GM19240 (cell line): ENCODE data around the gene CDON.

Source experiments
- DNase-seq: peaks from one replicate; pipeline ENCODE4 v3.0.0; 2011; ENCODE audit warnings: low spot score; ENCODE audit not compliant: insufficient read length

CDON gene

DNA sequence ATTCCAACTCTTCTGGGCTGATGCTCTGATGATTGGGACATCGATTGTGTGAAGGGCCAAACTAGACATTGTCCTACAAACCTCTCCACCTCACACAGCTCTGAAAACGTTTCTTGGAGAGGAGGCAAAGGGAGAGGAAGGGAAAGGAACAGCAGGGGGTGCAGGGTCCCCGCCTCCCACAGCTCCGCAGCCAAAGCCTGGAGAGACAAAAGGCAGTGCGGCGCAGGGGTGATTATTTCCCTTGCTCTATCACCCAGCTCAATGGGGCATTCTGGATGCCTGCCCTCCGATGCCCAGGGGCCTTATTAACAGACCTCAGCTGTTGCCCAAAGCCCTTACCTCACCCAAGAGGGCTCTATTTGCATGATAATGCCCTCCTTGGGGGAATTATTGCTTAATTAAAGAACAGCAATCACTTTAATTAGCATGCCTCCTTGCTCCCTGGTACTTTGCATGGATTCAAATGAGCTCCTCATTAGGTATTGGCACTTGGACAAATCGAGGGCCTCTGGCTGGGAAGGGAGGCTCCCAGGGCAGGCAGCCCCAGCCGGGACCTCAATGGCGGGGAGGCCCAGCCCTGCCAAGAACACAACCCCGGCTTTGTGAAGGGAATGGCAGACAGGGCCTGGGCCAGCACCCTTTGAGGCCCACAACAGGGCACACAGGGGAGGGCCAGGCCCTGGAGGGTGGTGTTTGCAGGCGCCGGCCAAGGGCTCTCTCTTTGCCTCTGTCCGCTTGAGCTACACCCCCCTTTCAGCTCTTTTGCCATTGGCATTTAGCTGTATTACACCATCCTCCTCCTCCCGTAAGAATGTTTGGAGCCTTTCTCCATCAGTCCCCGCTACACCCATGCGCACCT lies 19.8 kb upstream of the CDON start:
- DNase-seq = no peak

DNA sequence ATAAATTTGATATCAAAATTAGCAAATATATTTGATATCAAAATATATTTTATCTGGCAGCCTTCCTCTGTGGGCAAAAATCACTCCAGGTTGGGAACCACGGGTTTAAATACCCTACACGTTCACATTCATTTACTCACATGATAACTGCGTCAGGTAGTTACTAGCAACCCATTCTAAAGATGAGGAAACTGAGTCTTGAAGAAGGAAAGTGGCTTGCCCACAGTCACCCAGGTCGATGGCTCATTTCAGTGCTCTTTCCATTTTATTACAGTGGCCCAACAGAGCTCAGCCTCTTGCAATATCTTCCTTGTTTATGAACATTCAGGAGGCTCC lies 19.2 kb upstream of the CDON start:
- no peak for DNase-seq

GRCh38 chr11:126080161-126080941 lies 17.7 kb upstream of the CDON start:
- no peak for DNase-seq

- no peak for DNase-seq
Observed at GRCh38 chr11:126079621-126080124, 17.0 kb upstream of the CDON start.

GRCh38 chr11:126076641-126077040 lies 14.0 kb upstream of the CDON start:
- DNase-seq = no peak

DNA sequence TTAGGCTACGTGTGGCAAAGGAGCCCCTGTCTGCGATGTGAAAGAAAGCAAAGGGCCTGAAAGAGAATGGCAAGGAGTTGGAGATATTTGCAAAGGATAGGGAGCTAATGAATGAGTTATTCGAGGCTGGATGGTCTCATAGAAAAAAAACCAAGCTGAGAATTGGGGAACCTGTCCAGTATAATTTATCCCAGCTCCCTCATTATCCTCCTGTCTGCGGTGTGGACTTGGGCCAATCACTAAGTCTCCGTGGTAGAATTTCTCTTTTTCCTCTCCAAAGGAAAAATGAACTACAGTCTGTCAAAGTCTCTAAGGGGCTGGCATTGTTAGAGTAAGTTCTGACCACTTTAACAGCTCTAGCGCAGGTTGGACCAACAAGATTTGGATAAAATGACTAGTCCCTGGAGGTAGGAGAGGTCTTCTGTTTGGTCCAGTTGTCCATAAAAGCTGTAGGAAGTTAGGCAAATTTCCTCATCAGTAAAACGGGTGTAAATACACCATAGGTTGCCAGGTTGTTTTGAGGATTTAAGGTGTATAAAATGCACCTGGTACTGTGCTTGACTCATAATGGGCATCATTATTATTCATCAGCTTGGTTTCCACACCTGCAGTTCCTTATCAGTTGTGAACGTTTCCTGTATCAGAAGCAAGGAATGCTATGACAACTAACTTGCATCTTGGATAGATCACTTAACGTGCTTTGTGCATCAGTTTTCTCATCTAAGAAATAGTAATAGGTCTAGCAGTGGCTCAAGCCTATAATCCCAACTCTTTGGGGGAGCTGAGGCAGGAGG lies 10.3 kb upstream of the CDON start:
- no peak for DNase-seq

DNA sequence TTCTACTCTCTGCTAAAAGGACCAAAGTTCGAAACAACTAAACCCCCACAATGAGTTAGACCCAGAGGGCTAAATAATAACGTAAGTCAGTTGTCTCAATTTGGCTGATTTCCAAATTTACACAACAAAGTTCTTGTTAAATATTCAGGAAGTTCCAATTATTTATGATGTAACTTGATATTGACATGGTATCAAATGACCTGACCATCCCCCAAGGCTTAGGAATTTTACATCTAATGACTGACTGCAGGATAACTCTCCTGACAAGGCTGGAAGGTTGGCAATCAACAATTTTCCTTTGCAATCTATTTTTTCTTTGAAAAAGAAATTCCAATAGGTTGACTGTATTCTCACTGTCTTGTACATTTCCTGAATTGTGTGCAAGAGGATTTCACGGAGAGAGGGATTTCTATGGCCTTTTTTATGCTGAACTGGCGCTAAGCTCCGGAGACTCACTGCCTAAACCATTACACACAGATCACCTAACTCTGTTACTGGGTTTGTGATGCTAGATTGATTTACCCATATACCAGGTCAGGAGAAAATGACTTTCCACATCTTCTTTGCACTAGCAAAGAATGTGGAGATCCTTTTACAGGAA lies 9.6 kb upstream of the CDON start:
- DNase-seq = no peak

DNA sequence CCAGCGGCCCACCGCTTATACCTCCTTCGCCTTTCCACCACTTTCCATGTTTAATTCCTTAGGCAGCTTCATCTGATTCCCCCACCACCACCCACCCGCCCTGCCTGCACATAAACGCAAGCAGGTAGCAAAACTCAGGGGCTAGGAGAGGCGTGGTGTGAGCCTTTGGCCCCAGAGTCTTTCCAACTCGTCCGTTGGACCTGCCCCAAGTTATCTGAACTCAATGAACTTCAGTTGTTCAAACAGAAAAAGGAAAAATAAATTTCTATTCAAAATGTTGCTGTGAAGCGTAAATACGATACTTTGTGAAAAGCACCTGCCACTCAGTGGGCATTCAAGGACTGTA lies 814 bp upstream of the CDON start:
- DNase-seq = peak; percentile 11

- no peak for DNase-seq
Observed at GRCh38 chr11:126061707-126062678, 673 bp downstream of the CDON start.

DNA sequence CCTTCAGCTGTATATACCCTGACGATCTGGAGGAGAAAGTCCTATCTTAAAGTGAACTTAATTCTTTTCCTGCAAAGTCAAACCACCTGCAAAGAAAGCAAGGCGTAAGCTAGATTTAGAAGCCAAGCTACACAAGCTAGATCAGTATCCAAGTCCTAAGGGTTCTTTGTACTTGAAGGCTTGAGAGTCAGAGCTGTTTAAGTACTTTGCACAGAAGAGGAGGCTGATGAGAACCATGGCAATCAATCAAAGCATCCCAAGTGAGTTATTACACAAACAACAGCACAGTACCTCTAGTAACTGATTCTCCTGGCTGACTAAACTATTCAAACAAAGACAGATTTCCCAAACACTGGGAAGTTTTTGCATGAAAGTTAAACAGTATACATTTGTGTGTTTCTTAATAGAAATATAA lies 1.9 kb downstream of the CDON start:
- DNase-seq = no peak

DNA sequence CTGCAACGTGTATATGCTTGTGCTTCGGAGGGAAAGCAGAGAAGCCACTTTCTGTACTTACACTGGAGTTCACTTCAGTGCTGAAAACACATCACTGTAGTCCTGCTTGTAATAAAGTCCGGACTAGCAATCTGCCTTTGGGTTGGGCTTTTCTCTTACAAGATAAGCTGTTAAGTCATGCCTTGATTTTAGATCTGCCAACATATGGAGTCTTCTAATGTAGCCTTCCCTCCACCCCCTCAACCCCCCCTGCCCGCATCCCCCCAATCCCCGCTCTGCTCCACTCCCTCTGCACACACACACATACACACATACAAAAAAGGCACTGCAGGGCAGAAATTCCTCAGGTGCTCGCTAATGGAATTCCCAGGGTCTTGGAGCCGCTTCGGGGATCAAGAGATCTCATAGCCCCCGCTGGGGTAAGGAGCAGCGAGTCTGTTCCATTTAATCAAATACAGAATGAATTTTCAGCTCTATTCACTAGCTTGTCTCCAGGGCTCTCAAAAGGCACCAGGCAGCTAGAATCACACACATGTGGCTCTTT lies 3.4 kb downstream of the CDON start:
- DNase-seq = no peak

DNA sequence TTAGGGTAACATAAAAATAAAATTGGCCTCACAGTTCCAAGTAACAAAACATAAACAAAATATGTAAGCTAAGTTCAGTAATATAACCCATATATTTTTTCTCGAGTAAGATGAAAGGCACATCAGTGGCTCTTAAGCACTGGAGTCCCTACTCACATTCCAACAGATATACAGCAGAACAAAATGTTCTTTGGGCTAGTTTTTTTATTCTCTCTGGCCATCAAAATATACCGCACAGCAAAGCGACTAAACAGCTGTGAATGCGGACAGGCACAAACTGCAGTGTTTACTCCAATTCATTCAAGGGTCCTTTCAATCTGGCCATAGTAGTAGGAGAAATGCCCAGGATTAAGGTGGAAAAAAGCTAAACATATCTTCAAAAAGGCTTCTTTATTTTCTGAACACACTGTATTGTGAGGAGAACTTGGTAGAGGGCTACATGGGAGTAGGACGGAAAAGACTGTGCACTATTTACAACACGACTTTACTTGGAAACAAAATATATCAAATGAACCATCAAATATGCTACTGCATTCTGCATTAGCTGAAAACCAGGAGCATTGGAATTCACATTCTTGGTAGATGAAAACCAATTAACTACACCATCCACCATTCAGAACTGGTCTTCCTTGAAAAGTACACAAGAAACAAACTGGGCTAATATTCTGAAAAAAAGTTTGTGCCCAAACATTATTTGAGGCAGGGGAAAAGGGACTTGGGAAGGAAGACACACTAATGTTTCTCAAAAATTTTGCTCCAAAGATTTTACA lies 4.4 kb downstream of the CDON start:
- no peak for DNase-seq

GRCh38 chr11:126054882-126055281 lies 7.8 kb downstream of the CDON start:
- no peak for DNase-seq

DNA sequence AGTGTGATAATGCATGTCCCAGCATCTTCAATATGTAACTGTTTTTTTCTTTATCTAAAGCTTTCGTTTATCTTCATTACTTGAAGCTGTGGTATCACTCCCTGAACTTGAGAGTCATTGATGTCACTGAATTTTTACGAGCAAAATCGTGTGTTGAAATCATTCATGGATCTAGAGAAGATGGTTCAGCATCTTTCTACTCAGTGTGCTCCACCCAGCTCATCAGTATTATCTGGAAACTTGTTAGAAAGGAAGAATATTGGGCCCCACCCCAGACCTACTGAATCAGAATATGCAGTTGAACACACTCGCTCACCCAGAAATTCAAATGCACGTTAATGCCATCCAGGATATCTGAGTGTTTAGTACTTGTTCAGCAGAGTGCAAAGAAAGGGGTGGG lies 8.3 kb downstream of the CDON start:
- no peak for DNase-seq

DNA sequence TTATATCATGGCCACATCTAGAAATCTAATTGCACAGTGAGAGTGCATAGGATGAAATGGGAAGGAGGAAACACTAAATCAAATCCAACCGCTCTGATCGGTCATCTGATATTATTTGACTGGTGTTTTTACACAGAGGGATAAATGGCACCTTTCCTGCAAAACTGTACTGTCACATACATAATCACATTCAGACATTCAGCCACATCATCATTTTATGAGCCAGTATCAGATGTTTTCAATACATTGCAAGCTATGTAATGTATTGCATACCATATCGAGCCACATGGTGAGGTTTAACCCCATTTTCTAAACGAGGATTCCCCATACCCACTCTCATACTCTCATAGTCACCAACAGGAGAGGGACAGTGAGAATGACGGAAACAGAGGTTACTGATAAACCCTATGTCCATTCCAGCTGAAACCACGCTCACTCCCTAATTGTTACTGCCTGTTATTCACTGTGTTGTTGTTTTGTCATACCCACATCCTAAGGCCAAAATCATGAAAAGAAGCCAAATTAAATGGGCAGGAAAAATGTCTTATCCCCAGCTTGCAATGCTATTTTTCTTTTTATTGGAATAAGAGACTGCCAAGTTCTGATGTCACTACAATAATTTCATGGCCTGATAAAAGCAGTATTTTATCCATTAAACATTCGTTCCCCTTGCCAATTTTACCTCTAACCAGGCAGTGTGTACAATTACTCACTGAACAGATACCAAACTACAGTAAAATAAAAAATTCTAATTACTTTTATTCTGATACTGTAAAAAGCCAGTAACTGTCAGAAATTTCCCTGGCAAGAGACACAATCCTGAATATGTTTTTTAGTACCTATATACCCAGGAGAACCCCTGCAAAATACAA lies 9.0 kb downstream of the CDON start:
- no peak for DNase-seq

DNA sequence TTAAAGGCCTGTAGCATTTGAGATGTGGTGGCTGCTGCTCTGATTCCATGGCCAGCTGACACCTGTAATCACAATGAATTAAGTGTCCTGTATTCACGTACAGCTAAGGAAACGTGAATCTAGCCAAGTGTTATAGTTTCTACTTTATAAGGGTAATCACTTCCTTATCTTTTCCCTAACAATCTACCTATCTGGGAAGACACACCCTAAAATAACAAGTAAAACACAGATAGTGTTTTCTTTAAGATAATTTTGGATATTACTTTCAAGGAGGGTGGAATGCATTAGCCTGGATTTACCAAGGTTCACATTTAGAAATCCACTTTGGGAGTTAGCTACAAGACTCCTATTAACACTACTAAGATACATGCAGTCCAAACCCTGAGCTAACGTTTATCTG lies 11.5 kb downstream of the CDON start:
- no peak for DNase-seq

GRCh38 chr11:126049159-126049558 lies 13.5 kb downstream of the CDON start:
- DNase-seq = no peak

GRCh38 chr11:126048197-126048596 lies 14.5 kb downstream of the CDON start:
- DNase-seq = no peak
